Retinal pigment epithelial cell (primary cell): Measurements from ENCODE around the gene STX16.

Experiments used
- DNase-seq: peaks from one replicate; pipeline ENCODE4 v3.0.0-alpha.2; 2010; ENCODE audit warnings: low read depth
- H3K4me3 ChIP-seq: 2 replicates; pipeline ENCODE4 v1.5.1; 2011; ENCODE audit warnings: mild to moderate bottlenecking, low read length, control low read depth, moderate library complexity
- TF ChIP-seq, protein P1 (sequence below): conservative IDR thresholded peaks from 2 replicates; pipeline ENCODE4 v1.5.1; 2011; ENCODE audit warnings: low read depth, low read length, control low read depth, inconsistent platforms

STX16 gene

DNA sequence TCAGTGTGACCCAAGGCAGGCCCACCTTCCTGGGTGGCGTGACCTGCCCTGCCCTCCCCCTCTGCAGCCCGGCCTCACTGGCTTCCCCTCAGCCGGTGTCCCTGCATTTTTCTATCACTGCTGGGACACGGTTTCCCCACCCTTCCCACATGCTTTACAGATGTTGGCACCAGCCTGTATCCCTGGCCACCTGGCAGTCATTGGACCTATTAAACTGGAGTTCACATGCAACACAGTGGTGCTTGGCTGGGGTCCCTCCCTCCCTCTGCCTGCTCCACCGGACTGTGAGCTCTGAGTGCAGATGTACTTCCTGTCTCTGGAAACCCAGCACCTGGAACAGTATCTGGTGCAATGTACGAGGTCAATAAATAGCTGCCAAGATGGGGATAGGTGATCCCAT lies 25.5 kb upstream of the STX16 start:
- DNase-seq = no peak
- TF ChIP-seq, protein P1, sequence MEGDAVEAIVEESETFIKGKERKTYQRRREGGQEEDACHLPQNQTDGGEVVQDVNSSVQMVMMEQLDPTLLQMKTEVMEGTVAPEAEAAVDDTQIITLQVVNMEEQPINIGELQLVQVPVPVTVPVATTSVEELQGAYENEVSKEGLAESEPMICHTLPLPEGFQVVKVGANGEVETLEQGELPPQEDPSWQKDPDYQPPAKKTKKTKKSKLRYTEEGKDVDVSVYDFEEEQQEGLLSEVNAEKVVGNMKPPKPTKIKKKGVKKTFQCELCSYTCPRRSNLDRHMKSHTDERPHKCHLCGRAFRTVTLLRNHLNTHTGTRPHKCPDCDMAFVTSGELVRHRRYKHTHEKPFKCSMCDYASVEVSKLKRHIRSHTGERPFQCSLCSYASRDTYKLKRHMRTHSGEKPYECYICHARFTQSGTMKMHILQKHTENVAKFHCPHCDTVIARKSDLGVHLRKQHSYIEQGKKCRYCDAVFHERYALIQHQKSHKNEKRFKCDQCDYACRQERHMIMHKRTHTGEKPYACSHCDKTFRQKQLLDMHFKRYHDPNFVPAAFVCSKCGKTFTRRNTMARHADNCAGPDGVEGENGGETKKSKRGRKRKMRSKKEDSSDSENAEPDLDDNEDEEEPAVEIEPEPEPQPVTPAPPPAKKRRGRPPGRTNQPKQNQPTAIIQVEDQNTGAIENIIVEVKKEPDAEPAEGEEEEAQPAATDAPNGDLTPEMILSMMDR = no peak
- no peak overlapping the region for H3K4me3 ChIP-seq

DNA sequence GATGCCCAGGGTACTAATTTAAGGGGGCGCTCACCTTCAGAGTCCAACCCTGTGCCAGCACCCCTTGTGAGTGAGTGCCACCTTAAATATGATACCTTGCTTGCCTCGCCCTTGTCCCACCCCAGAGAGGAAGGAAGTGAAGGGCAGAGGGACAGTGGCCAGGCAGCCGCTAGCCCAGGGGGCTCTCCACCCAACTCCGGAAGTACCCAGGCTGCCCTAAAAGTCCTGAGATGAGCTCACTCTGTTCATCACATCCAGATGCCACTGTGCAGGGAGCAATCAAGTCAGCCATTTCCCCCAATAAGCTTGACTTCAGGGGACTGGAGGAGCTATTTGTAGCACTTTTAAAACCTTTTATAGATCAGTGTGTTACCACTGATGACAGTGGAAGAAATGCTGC lies 25.0 kb upstream of the STX16 start:
- TF ChIP-seq, protein P1 = no peak
- no peak for DNase-seq
- no peak overlapping the region for H3K4me3 ChIP-seq

DNA sequence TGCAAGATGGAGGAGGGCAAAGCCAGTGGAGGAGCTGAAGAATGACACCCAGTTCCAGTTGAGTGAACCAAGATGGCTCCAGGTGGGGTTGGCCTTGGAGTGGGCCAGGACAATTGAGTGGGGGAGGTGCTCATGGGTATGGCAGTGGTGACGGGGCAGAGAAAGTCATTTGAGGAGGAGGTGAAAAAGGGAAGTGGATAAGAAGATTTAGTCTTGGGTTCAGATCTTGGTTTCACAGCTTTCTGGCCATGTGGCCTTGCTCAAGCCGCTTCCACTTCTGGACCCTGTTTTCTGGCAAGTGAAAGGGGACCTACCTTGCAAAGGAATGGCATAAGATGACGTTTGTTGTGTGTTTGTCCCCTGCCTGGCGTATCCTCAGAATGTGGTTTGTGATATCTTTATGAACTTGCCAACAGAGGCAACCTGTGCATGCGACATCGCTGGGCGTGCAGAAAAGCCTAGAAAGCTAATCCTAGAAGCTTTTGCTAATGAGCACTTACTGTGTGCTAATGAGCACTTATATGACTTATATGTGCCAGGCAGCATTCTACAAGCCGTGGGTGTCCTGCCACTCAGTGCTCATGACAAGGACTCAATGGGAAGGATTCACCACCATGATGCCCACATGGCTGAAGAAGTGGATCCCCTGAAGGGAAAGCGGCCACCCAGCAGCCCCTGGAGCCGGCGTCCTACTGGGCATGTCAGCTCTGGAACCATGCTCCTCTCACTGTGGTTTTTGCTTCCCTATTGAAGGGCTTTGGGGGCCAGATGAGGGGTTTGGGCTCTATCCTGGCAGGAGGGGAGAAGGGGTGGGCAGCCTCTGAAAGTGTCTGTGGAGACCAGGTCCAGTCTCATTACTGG lies 23.6 kb upstream of the STX16 start:
- TF ChIP-seq, protein P1 = no peak
- no peak for DNase-seq
- no peak overlapping the region for H3K4me3 ChIP-seq

DNA sequence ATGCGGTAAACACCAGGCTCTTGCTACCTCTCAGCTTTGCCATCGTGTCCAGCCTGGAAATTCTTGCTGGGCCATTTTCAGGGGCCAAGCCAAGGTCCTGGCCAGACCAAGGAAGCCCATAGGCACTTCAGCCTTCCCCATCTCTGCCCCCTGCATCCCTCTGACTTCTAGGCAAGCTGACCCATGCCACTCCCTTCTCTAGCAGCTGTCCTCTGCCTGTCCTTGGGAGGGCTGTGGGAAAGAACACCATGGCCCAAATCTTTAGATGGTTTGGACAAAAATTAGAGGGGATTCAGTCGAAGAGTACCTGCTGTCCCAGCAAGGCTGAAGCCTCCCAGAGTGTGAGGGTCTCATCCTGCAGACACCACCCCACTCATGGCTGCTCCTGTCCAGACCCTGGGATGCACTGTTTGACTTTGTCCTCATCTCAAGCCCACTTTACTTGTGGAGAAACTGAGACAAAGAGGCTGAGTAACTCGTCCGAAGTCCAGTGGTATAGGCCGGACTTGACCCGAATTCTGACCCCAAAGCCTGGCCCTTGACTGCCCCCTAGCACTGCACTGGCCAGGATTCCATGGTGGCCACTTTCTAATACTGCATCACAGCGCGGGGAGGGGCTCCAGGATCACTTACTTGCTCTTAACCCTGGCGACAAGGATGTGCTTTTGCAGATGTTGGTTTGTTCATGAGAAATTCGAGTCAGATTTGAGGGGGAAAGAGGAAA lies 22.4 kb upstream of the STX16 start:
- TF ChIP-seq, protein P1 = no peak
- DNase-seq = no peak
- no peak overlapping the region for H3K4me3 ChIP-seq

GRCh38 chr20:58629215-58629580 lies 21.9 kb upstream of the STX16 start:
- TF ChIP-seq, protein P1 = no peak
- no peak overlapping the region for H3K4me3 ChIP-seq
- no peak for DNase-seq

DNA sequence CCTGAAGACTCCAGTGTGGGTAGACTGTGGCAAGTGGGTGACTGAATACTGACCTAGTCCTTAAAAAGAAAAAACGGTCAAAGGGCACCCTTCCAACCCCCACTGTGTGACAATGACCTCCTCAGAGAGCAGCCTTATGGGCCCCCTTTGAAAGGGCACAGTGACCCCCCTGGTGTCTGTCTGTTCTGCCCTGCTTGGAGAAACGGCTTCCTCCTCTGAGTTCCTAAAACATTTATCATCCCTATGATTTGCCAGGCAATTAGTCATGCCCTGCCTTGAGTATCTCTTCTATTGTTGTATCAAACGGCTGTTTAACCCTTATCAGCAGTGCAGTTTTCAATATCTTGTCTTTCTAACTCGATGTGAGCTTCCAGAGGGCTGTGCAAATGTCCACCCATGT lies 21.0 kb upstream of the STX16 start:
- no peak overlapping the region for H3K4me3 ChIP-seq
- TF ChIP-seq, protein P1 = no peak
- DNase-seq = no peak
